ENCODE data around the gene EXOC8. TPM values are rescaled to one million over a fixed set of nuclear protein-coding genes. Genes with fewer than 3 reads are reported as not detected.

EXOC8 gene
- total and polyA plus RNA-seq, 9 donors, result 5.2 to 15.5 (median 13.5) TPM

GRCh38 chr1:231326248-231326647 lies 11.4 kb downstream of the EXOC8 start:
- intact Hi-C loops (cut with DNase I), result no loop called here
- no peaks in the 10 kb centered on the region for H3K4me1 ChIP-seq (ENCODE audit: insufficient read depth)
- no peak for DNase-seq
- no peaks in the 10 kb centered on the region for H3K27me3 ChIP-seq
- TF ChIP-seq POLR2A (IDR thresholded peaks at IDR 0.05), result no peak
- TF ChIP-seq, protein P1, sequence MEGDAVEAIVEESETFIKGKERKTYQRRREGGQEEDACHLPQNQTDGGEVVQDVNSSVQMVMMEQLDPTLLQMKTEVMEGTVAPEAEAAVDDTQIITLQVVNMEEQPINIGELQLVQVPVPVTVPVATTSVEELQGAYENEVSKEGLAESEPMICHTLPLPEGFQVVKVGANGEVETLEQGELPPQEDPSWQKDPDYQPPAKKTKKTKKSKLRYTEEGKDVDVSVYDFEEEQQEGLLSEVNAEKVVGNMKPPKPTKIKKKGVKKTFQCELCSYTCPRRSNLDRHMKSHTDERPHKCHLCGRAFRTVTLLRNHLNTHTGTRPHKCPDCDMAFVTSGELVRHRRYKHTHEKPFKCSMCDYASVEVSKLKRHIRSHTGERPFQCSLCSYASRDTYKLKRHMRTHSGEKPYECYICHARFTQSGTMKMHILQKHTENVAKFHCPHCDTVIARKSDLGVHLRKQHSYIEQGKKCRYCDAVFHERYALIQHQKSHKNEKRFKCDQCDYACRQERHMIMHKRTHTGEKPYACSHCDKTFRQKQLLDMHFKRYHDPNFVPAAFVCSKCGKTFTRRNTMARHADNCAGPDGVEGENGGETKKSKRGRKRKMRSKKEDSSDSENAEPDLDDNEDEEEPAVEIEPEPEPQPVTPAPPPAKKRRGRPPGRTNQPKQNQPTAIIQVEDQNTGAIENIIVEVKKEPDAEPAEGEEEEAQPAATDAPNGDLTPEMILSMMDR (IDR thresholded peaks at IDR 0.05), result no peak
- TF ChIP-seq EP300 (IDR thresholded peaks at IDR 0.05), result no peak
- no peaks in the 10 kb centered on the region for H3K9me3 ChIP-seq
- WGBS, 3 donors, result 75 to 83% (median 82%) methylated on average over 1 of the region's 1 CpG
- H3K27ac ChIP-seq, result no peak overlapping the region
- no peak overlapping the region for H3K4me3 ChIP-seq
- H3K36me3 ChIP-seq, result no peaks in the 10 kb centered on the region

DNA sequence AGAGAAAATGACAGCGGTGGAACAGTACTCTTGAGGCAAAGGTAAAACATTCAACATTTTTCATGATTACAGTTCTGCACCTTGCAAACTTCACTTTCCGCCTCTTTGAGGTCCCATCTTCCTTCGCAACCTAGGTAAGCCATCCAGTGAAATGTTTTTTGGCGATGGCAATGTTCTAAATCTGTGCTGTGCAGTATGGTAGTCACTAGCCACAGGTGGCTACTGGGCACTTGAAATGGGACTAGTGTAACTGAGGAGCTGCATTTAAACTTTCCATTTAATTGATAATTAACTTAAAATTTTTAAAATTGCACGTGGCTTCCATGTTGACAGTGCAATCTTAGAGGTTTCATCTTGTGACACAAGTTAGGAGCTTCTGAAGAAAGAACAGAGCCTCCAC lies 13.0 kb downstream of the EXOC8 start:
- H3K27me3 ChIP-seq, result no peaks in the 10 kb centered on the region
- 83 to 86% (median 83%) methylated on average over 5 of the region's 5 CpGs for WGBS, 3 donors
- DNase-seq, result no peak
- no peaks in the 10 kb centered on the region for H3K4me1 ChIP-seq (ENCODE audit: insufficient read depth)
- H3K9me3 ChIP-seq, result no peaks in the 10 kb centered on the region
- TF ChIP-seq, protein P1 (IDR thresholded peaks at IDR 0.05), result no peak
- TF ChIP-seq POLR2A (IDR thresholded peaks at IDR 0.05) (no peak), EP300 (IDR thresholded peaks at IDR 0.05) (no peak)
- H3K4me3 ChIP-seq, result no peak overlapping the region
- H3K36me3 ChIP-seq, result no peaks in the 10 kb centered on the region
- intact Hi-C loops (cut with DNase I), result no loop called here
- no peak overlapping the region for H3K27ac ChIP-seq

- TF ChIP-seq, protein P1 (IDR thresholded peaks at IDR 0.05), result no peak
- TF ChIP-seq POLR2A (IDR thresholded peaks at IDR 0.05), result no peak
- no peak for TF ChIP-seq EP300 (IDR thresholded peaks at IDR 0.05)
- 82 to 85% (median 82%) methylated on average over 7 of the region's 7 CpGs for WGBS, 3 donors
- H3K27me3 ChIP-seq, result no peaks in the 10 kb centered on the region
- intact Hi-C loops (cut with DNase I), result no loop called here
- no peak overlapping the region for H3K4me3 ChIP-seq
- no peak overlapping the region for H3K27ac ChIP-seq
- H3K9me3 ChIP-seq, result no peaks in the 10 kb centered on the region
- H3K36me3 ChIP-seq, result no peaks in the 10 kb centered on the region
- DNase-seq, result no peak
- H3K4me1 ChIP-seq (ENCODE audit: insufficient read depth), result no peaks in the 10 kb centered on the region
Measured at GRCh38 chr1:231322880-231323530, 14.6 kb downstream of the EXOC8 start.

GRCh38 chr1:231319080-231319479 lies 18.6 kb downstream of the EXOC8 start:
- Histone ChIP-seq H3K27ac (no peak overlapping the region), H3K36me3 (no peaks in the 10 kb centered on the region), H3K27me3 (no peaks in the 10 kb centered on the region), H3K9me3 (no peaks in the 10 kb centered on the region), H3K4me3 (no peak overlapping the region), H3K4me1 (ENCODE audit: insufficient read depth) (no peaks in the 10 kb centered on the region)
- TF ChIP-seq EP300 (IDR thresholded peaks at IDR 0.05), result no peak
- no peak for TF ChIP-seq POLR2A (IDR thresholded peaks at IDR 0.05)
- TF ChIP-seq, protein P1 (IDR thresholded peaks at IDR 0.05), result no peak
- DNase-seq, result no peak
- intact Hi-C loops (cut with DNase I), result no loop called here
- WGBS, 3 donors, result 92 to 95% (median 94%) methylated on average over 9 of the region's 9 CpGs
